Trophoblast cell (in vitro differentiated cells and primary cell): ENCODE data around the gene SELENOS.
A peak's percentile ranks its signal among the peaks of the same experiment; 100 is the strongest.

ENCODE experiments used
- DNase-seq, 2 donors: peaks; one replicate each; pipeline ENCODE4 v3.0.0-alpha.2; 2016
- H2AFZ ChIP-seq: 2 replicates; pipeline ENCODE4 v1.6.1; 2013; ENCODE audit warnings: low read length, moderate library complexity, mild to moderate bottlenecking; ENCODE audit not compliant: insufficient read depth, poor library complexity
- H2AK5ac ChIP-seq: 2 replicates; pipeline ENCODE4 v1.6.1; 2013; ENCODE audit warnings: mild to moderate bottlenecking, low read length
- H2BK120ac ChIP-seq: 2 replicates; pipeline ENCODE4 v1.6.1; 2013; ENCODE audit warnings: low read length, mild to moderate bottlenecking, moderate library complexity; ENCODE audit not compliant: insufficient read depth, poor library complexity
- H2BK12ac ChIP-seq: 2 replicates; pipeline ENCODE4 v1.6.1; 2013; ENCODE audit warnings: mild to moderate bottlenecking, low read length, moderate library complexity
- H2BK5ac ChIP-seq: 2 replicates; pipeline ENCODE4 v1.6.1; 2013; ENCODE audit warnings: low read length, low read depth, moderate library complexity, mild to moderate bottlenecking; ENCODE audit not compliant: poor library complexity
- H3K14ac ChIP-seq: 2 replicates; pipeline ENCODE4 v1.6.1; 2013; ENCODE audit warnings: mild to moderate bottlenecking, low read length
- H3K18ac ChIP-seq: 2 replicates; pipeline ENCODE4 v1.6.1; 2013; ENCODE audit warnings: mild to moderate bottlenecking, low read length
- H3K23ac ChIP-seq: 2 replicates; pipeline ENCODE4 v1.6.1; 2013; ENCODE audit warnings: low read length
- H3K27ac ChIP-seq: 2 replicates; pipeline ENCODE4 v1.5.1; 2013; ENCODE audit warnings: low read depth, mild to moderate bottlenecking, inconsistent platforms, low read length, moderate library complexity
- H3K27me3 ChIP-seq: 2 replicates; pipeline ENCODE4 v1.6.1; 2013; ENCODE audit warnings: inconsistent platforms, mild to moderate bottlenecking, low read length, moderate library complexity; ENCODE audit not compliant: insufficient read depth
- H3K36me3 ChIP-seq, 2 experiments: 1 replicate in 1 of 2; 2 replicates in 1 of 2; pipeline ENCODE4 v1.6.1; 2013; ENCODE audit warnings: low read length in 2 of 2, mild to moderate bottlenecking in 2 of 2, moderate library complexity in 1 of 2; ENCODE audit not compliant: insufficient read depth in 2 of 2, control insufficient read depth in 1 of 2
- H3K4ac ChIP-seq: 2 replicates; pipeline ENCODE4 v1.6.1; 2013; ENCODE audit warnings: low read depth, mild to moderate bottlenecking, low read length, moderate library complexity
- H3K4me1 ChIP-seq, 2 experiments: 1 replicate in 1 of 2; 2 replicates in 1 of 2; pipeline ENCODE4 v1.6.1; 2013; ENCODE audit warnings: low read length in 2 of 2, mild to moderate bottlenecking in 2 of 2, moderate library complexity in 1 of 2; ENCODE audit not compliant: insufficient read depth in 2 of 2, control insufficient read depth in 1 of 2
- H3K4me2 ChIP-seq: 2 replicates; pipeline ENCODE4 v1.6.1; 2013; ENCODE audit warnings: inconsistent platforms, mild to moderate bottlenecking, low read length, moderate library complexity
- H3K4me3 ChIP-seq: 2 replicates; pipeline ENCODE4 v1.5.1; 2013; ENCODE audit warnings: mild to moderate bottlenecking, low read depth, low read length, inconsistent platforms
- H3K79me1 ChIP-seq: one replicate; pipeline ENCODE4 v1.6.1; 2013; ENCODE audit warnings: low read length
- H3K79me2 ChIP-seq: 2 replicates; pipeline ENCODE4 v1.6.1; 2013; ENCODE audit warnings: low read length, mild to moderate bottlenecking; ENCODE audit not compliant: control insufficient read depth, insufficient read depth, poor library complexity
- H3K9ac ChIP-seq: 2 replicates; pipeline ENCODE4 v1.6.1; 2013; ENCODE audit warnings: mild to moderate bottlenecking, low read length
- H3K9me3 ChIP-seq: 2 replicates; pipeline ENCODE4 v1.6.1; 2013; ENCODE audit warnings: low read depth, mild to moderate bottlenecking, control low read depth, inconsistent platforms, low read length; ENCODE audit not compliant: insufficient read depth
- H4K12ac ChIP-seq: 2 replicates; pipeline ENCODE4 v1.6.1; 2013; ENCODE audit warnings: low read depth, mild to moderate bottlenecking, low read length, moderate library complexity
- H4K8ac ChIP-seq: 2 replicates; pipeline ENCODE4 v1.6.1; 2013; ENCODE audit warnings: low read depth, mild to moderate bottlenecking, low read length, moderate library complexity
- H4K91ac ChIP-seq: one replicate; pipeline ENCODE4 v1.6.1; 2013; ENCODE audit warnings: low read depth, mild to moderate bottlenecking, low read length, moderate library complexity
- WGBS: extraction: QIAGEN DNeasy Blood & Tissue Kit; methylation state at CpG from one replicate; pipeline ENCODE4 v1.1.7; 2013; ENCODE audit warnings: missing lambda C conversion rate; ENCODE audit not compliant: insufficient read length, insufficient coverage; ENCODE audit errors: extremely low coverage; 5-methylcytosine and 5-hydroxymethylcytosine counted together

The SELENOS gene

DNA sequence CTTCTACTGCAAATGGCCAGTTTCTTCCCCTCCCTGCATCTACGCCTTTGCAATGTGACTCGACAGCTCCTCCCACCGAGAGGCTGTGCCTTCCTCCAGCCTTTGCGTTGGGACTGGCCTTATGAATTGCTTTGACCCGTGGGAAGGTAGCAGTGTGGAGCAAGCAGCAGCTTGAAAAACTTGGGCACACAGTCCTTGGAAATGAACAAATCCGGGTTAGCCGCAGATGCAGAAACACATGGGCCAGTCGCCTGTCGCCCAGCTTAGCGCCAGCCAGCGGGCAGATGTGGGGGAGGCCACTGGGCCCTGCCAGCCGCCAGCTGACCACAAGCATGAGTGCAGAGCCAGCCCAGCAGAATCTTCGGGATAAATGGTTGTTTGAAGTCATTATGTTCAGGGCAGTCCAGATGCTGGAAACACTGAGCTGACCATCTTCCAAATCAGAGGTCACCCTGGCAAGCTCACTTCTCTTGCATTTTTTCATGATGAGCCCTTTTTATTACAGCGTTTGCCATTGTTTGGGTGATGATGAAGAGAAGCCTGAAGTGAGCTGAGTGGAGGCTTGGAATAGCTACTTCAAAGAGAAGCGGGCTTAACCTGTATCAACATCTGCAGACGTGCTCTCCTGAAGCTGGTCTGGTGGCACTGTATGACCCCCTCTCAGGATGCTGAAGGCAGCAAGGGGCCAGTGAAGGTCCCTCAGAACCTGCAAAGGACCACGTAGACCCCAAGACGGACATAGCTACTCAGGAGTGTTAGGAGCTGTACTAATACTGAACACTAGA, 9.8 kb downstream of the SELENOS start:
- no peak overlapping the region for H3K27ac ChIP-seq
- no peaks in the 10 kb centered on the region for H3K79me2 ChIP-seq
- no peaks in the 10 kb centered on the region for H3K4me1 ChIP-seq
- no peak overlapping the region for H3K4me2 ChIP-seq
- no peak overlapping the region for H4K91ac ChIP-seq
- no peak overlapping the region for H3K18ac ChIP-seq
- peaks cover 14 to 33% of the 10 kb centered on the region in 2 experiments for H3K36me3 ChIP-seq
- no peak overlapping the region for H4K8ac ChIP-seq
- no peak overlapping the region for H2AFZ ChIP-seq
- no peak overlapping the region for H2AK5ac ChIP-seq
- no peak overlapping the region for H4K12ac ChIP-seq
- no peak overlapping the region for H3K9ac ChIP-seq
- H2BK12ac ChIP-seq = no peak overlapping the region
- no peaks in the 10 kb centered on the region for H3K79me1 ChIP-seq
- H2BK5ac ChIP-seq = no peak overlapping the region
- no CpG with 5 or more reads among the region's 18 CpGs for WGBS
- H2BK120ac ChIP-seq = no peak overlapping the region
- H3K4me3 ChIP-seq = no peak overlapping the region
- no peak overlapping the region for H3K14ac ChIP-seq
- no peak overlapping the region for H3K4ac ChIP-seq
- no peaks in the 10 kb centered on the region for H3K27me3 ChIP-seq
- H3K9me3 ChIP-seq = no peaks in the 10 kb centered on the region
- DNase-seq = peak in 1 of 2 donors; percentile 45
- H3K23ac ChIP-seq = no peak overlapping the region

DNA sequence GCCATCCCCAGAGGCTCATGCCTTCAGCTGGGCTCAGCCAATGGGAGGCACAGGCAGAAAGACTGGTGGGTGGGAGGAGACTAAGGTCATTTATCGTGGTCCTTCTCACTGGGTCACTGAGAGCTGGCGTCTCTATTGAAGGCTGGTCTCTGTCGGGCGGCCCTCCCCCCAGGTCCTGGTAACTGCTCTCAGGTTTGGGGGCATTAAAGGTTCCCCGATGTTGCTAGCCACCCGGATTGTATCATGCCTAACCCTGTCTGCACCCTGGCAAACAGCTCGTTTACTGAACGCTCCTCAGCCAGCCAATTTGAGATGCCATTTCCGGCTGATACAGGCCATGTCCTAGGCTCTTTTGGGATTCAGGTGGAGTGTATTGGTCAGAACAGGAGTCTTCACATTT, 10.5 kb downstream of the SELENOS start:
- no peak overlapping the region for H3K4me2 ChIP-seq
- no peak overlapping the region for H2BK12ac ChIP-seq
- no peak overlapping the region for H3K4ac ChIP-seq
- H3K4me3 ChIP-seq = no peak overlapping the region
- H3K79me2 ChIP-seq = no peaks in the 10 kb centered on the region
- H4K91ac ChIP-seq = no peak overlapping the region
- H4K8ac ChIP-seq = no peak overlapping the region
- H3K9me3 ChIP-seq = no peaks in the 10 kb centered on the region
- H3K79me1 ChIP-seq = no peaks in the 10 kb centered on the region
- WGBS = no CpG with 5 or more reads among the region's 9 CpGs
- no peak overlapping the region for H3K18ac ChIP-seq
- no peak overlapping the region for H2BK5ac ChIP-seq
- no peak overlapping the region for H2AFZ ChIP-seq
- H3K27me3 ChIP-seq = no peaks in the 10 kb centered on the region
- H3K14ac ChIP-seq = no peak overlapping the region
- no peak overlapping the region for H4K12ac ChIP-seq
- H3K27ac ChIP-seq = no peak overlapping the region
- no peak overlapping the region for H3K23ac ChIP-seq
- H2AK5ac ChIP-seq = no peak overlapping the region
- H3K36me3 ChIP-seq = peaks cover 14 to 29% of the 10 kb centered on the region in 2 experiments
- no peak overlapping the region for H2BK120ac ChIP-seq
- DNase-seq = no peak
- no peak overlapping the region for H3K9ac ChIP-seq
- no peaks in the 10 kb centered on the region for H3K4me1 ChIP-seq

- H3K14ac ChIP-seq = no peak overlapping the region
- H3K79me2 ChIP-seq = no peaks in the 10 kb centered on the region
- H3K4me3 ChIP-seq = no peak overlapping the region
- no peak for DNase-seq
- no peak overlapping the region for H4K91ac ChIP-seq
- H3K4me2 ChIP-seq = no peak overlapping the region
- H2BK5ac ChIP-seq = no peak overlapping the region
- H2AK5ac ChIP-seq = no peak overlapping the region
- no peak overlapping the region for H3K27ac ChIP-seq
- H3K4me1 ChIP-seq = no peaks in the 10 kb centered on the region
- no peak overlapping the region for H2AFZ ChIP-seq
- no CpG with 5 or more reads among the region's 3 CpGs for WGBS
- H3K9ac ChIP-seq = no peak overlapping the region
- H3K9me3 ChIP-seq = no peaks in the 10 kb centered on the region
- no peak overlapping the region for H2BK12ac ChIP-seq
- H3K4ac ChIP-seq = no peak overlapping the region
- no peaks in the 10 kb centered on the region for H3K27me3 ChIP-seq
- H3K23ac ChIP-seq = no peak overlapping the region
- H2BK120ac ChIP-seq = no peak overlapping the region
- H4K8ac ChIP-seq = no peak overlapping the region
- H3K36me3 ChIP-seq = peaks cover 12 to 23% of the 10 kb centered on the region in 2 experiments
- no peak overlapping the region for H4K12ac ChIP-seq
- no peak overlapping the region for H3K18ac ChIP-seq
- no peaks in the 10 kb centered on the region for H3K79me1 ChIP-seq
These were observed 11.3 kb downstream of the SELENOS start for GRCh38 chr15:101266034-101266433.

GRCh38 chr15:101264911-101265641, 12.2 kb downstream of the SELENOS start:
- H2AK5ac ChIP-seq = no peak overlapping the region
- WGBS = no CpG with 5 or more reads among the region's 17 CpGs
- peak in 1 of 2 donors; percentile 7 for DNase-seq

More at GRCh38 chr15:101264911-101265641, 12.2 kb downstream of the SELENOS start:
- Histone ChIP-seq H3K9me3 (no peaks in the 10 kb centered on the region), H3K27me3 (no peaks in the 10 kb centered on the region), H3K18ac (no peak overlapping the region), H3K4me1 (no peaks in the 10 kb centered on the region), H3K27ac (no peak overlapping the region), H4K91ac (no peak overlapping the region), H3K79me2 (no peaks in the 10 kb centered on the region), H3K4me3 (no peak overlapping the region), H3K9ac (no peak overlapping the region), H2BK120ac (no peak overlapping the region), H4K12ac (no peak overlapping the region), H4K8ac (no peak overlapping the region), H3K14ac (no peak overlapping the region), H3K4me2 (no peak overlapping the region), H3K79me1 (no peaks in the 10 kb centered on the region), H2BK12ac (no peak overlapping the region), H2AFZ (no peak overlapping the region), H2BK5ac (no peak overlapping the region), H3K36me3 (peaks cover 10 to 15% of the 10 kb centered on the region in 2 experiments), H3K4ac (no peak overlapping the region), H3K23ac (no peak overlapping the region)
